Hepatocyte (in vitro differentiated cells): ENCODE data around the gene DAP3. TPM values are rescaled to one million over a fixed set of nuclear protein-coding genes. Genes with fewer than 3 reads are reported as not detected.
"Not testable (repeated sequence)": the region's sequence is repeated elsewhere in the genome, so short reads cannot be mapped to it uniquely, and the experiment has no call there.

Source experiments
- DNase-seq: peaks from one replicate; pipeline ENCODE4 v3.0.0-alpha.2; 2016; ENCODE audit warnings: low spot score
- H2AFZ ChIP-seq: fragments of 200-600 bp; sonication (generic); 2 replicates; pipeline ENCODE4 v1.6.0; 2016; ENCODE audit warnings: antibody characterized with exemption, mild to moderate bottlenecking
- H3K27ac ChIP-seq: fragments of 200-600 bp; sonication (generic); 2 replicates; pipeline ENCODE4 v1.5.1; 2016; ENCODE audit warnings: mild to moderate bottlenecking
- H3K27me3 ChIP-seq: fragments of 200-600 bp; sonication (generic); 2 replicates; pipeline ENCODE4 v1.6.1; 2016
- H3K36me3 ChIP-seq: fragments of 200-600 bp; sonication (generic); replicated peaks from 2 replicates; pipeline ENCODE4 v1.5.1; 2016; ENCODE audit warnings: low read depth; ENCODE audit not compliant: insufficient read depth
- H3K4me1 ChIP-seq: fragments of 200-600 bp; sonication (generic); 2 replicates; pipeline ENCODE4 v1.5.1; 2016; ENCODE audit warnings: mild to moderate bottlenecking, moderate library complexity; ENCODE audit not compliant: insufficient read depth
- H3K4me2 ChIP-seq: fragments of 200-600 bp; sonication (generic); 2 replicates; pipeline ENCODE4 v1.6.0; 2016
- H3K4me3 ChIP-seq: fragments of 200-600 bp; sonication (generic); 2 replicates; pipeline ENCODE4 v1.5.1; 2016; ENCODE audit warnings: mild to moderate bottlenecking
- H3K79me2 ChIP-seq: fragments of 200-600 bp; sonication (generic); 2 replicates; pipeline ENCODE4 v1.6.0; 2017; ENCODE audit warnings: mild to moderate bottlenecking
- H3K9me2 ChIP-seq: fragments of 200-600 bp; sonication (generic); replicated peaks from 2 replicates; pipeline ENCODE4 v1.6.0; 2017; ENCODE audit warnings: mild to moderate bottlenecking; ENCODE audit not compliant: insufficient read depth
- H3K9me3 ChIP-seq: fragments of 200-600 bp; sonication (generic); 2 replicates; pipeline ENCODE4 v1.5.1; 2016; ENCODE audit warnings: low read depth, mild to moderate bottlenecking
- H4K20me1 ChIP-seq: fragments of 200-600 bp; sonication (generic); 2 replicates; pipeline ENCODE4 v1.6.0; 2016; ENCODE audit warnings: mild to moderate bottlenecking; ENCODE audit not compliant: insufficient read depth, poor library complexity, severe bottlenecking
- EZH2 ChIP-seq: fragments of 200-600 bp; sonication (generic); IDR thresholded peaks from 2 replicates; pipeline ENCODE4 v1.6.1; 2016; ENCODE audit warnings: antibody characterized with exemption, mild to moderate bottlenecking, borderline replicate concordance
- EZH2phosphoT487 ChIP-seq: fragments of 200-600 bp; sonication (generic); IDR thresholded peaks from one replicate; pipeline ENCODE4 v1.6.1; 2018; ENCODE audit warnings: antibody characterized with exemption, mild to moderate bottlenecking, low read depth, moderate library complexity; ENCODE audit not compliant: unreplicated experiment, severe bottlenecking
- whole genome bisulfite sequencing: methylation state at CpG from one replicate; pipeline ENCODE4 v1.1.6; 2016; ENCODE audit warnings: low lambda C conversion rate; ENCODE audit errors: missing lambda C conversion rate; 5-methylcytosine and 5-hydroxymethylcytosine counted together
- polyA plus RNA-seq: library from polyadenylated mRNA; unstranded; fragments of >200 nt; fragmentation: Nextera tagmentation; extraction: Ambion mirVana; gene quantifications from 2 replicates; pipeline ENCODE4 v1.2.1, GENCODE V29; 2016
- total RNA-seq: library from RNA; depleted of rRNA; stranded (reverse); fragments of >200 nt; gene quantifications from 2 replicates; pipeline ENCODE4 v1.2.3, GENCODE V29; 2014
- TF ChIP-seq, protein P1 (sequence below): fragments of 200-600 bp; sonication (generic); IDR thresholded peaks from 2 replicates; pipeline ENCODE4 v1.5.1; 2016; ENCODE audit warnings: antibody characterized with exemption, mild to moderate bottlenecking; ENCODE audit not compliant: poor library complexity

The DAP3 gene
- 90.6 and 115 TPM in 2 replicates for total RNA-seq
- 61.5 and 86.9 TPM in 2 replicates for polyA plus RNA-seq

DNA sequence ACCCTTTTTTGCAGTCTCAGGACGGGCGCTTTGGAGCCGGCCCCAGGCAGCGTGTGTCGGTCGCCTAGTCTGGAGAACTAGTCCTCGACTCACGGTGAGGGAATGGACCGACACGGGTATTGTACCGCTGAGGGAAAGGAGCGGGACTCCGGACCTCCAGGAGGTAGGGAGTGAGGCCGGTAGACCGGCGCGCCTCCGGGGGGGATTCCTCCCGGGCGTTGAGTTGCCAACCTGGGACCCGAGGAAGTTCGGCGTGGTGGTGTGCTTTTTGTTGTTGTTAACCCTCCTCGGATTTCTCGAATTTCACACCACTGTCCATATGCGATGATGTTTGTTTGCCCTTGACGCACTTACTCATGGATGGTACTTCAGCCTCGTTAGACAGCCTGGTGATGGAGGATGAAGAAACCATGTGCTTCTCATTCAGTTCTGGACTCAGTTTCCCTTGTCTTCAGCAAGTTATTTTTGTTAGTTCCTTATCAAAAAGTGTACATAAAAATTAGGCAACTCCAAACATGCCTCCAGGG lies at the start of gene DAP3:
Gene DAP3 (plus strand): TSS at position 11 of the 527 bp plus-strand sequence. CDS start 20,689 bp downstream, outside the sequence.
- Histone ChIP-seq H3K4me2 (peak within 1 kb of the TSS; percentile 91), H3K4me3 (peak within 1 kb of the TSS; percentile 57), H3K79me2 (peaks cover 84% of the 10 kb centered on the region), H3K4me1 (peaks cover 13% of the 10 kb centered on the region), H4K20me1 (peaks cover 27% of the 10 kb centered on the region), H2AFZ (peak within 1 kb of the TSS; percentile 27), H3K27ac (peak within 1 kb of the TSS; percentile 98)
- H3K9me3 ChIP-seq, DNase-seq, H3K9me2 ChIP-seq, H3K27me3 ChIP-seq, H3K36me3 ChIP-seq: not testable (repeated sequence)
- 2% methylated on average over 28 of the region's 28 CpGs for WGBS

- no peaks in the 10 kb centered on the region for H3K4me1 ChIP-seq
- no peak for DNase-seq
- TF ChIP-seq EZH2 = no peak
- TF ChIP-seq EZH2phosphoT487 = no peak
- TF ChIP-seq, protein P1, sequence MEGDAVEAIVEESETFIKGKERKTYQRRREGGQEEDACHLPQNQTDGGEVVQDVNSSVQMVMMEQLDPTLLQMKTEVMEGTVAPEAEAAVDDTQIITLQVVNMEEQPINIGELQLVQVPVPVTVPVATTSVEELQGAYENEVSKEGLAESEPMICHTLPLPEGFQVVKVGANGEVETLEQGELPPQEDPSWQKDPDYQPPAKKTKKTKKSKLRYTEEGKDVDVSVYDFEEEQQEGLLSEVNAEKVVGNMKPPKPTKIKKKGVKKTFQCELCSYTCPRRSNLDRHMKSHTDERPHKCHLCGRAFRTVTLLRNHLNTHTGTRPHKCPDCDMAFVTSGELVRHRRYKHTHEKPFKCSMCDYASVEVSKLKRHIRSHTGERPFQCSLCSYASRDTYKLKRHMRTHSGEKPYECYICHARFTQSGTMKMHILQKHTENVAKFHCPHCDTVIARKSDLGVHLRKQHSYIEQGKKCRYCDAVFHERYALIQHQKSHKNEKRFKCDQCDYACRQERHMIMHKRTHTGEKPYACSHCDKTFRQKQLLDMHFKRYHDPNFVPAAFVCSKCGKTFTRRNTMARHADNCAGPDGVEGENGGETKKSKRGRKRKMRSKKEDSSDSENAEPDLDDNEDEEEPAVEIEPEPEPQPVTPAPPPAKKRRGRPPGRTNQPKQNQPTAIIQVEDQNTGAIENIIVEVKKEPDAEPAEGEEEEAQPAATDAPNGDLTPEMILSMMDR = no peak
- H3K27me3 ChIP-seq = no peaks in the 10 kb centered on the region
- no peak overlapping the region for H2AFZ ChIP-seq
- H3K27ac ChIP-seq = no peak overlapping the region
- H3K36me3 ChIP-seq = no peaks in the 10 kb centered on the region
- no peak overlapping the region for H3K4me2 ChIP-seq
- H3K4me3 ChIP-seq = no peak overlapping the region
- H3K9me2 ChIP-seq = no peaks in the 10 kb centered on the region
- no peaks in the 10 kb centered on the region for H4K20me1 ChIP-seq
- peaks cover 3% of the 10 kb centered on the region for H3K9me3 ChIP-seq
- H3K79me2 ChIP-seq = no peaks in the 10 kb centered on the region
Observed at GRCh38 chr1:155640367-155640766, 48.5 kb upstream of the DAP3 start.

DNA sequence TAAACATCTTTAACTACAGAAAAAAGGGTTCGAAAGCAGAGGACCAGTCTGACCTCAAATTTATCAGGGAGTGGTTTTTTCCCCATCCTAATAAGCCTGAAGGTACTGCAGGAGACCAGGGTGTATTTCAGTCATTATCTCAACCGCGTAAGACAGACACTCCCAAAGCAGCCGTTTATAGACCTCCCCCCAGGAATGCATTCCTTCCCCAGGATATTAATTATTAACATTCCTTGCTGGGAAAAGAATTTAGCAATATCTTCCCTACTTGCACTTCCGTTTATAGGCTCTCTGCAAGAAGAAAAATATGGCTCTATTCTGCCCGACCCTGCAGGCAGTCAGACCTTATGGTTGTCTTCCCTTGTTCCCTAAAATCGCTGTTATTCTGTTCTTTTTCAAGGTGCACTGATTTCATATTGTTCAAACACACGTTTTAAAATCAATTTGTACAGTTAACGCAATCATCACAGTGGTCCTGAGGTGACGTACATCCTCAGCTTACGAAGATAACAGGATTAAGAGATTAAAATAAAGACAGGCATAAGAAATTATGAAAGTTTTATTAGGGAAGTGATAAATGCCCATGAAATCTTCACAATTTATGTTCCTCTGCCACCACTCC lies 46.2 kb upstream of the DAP3 start:
- not testable (repeated sequence) for H3K4me3 ChIP-seq, H3K4me1 ChIP-seq, H3K27me3 ChIP-seq, H4K20me1 ChIP-seq, H3K9me2 ChIP-seq, H3K79me2 ChIP-seq, H3K9me3 ChIP-seq, H2AFZ ChIP-seq, H3K36me3 ChIP-seq, DNase-seq, H3K27ac ChIP-seq, H3K4me2 ChIP-seq
- WGBS = 85% methylated on average over 11 of the region's 11 CpGs

GRCh38 chr1:155643230-155643629 lies 45.7 kb upstream of the DAP3 start:
- Histone ChIP-seq H3K4me2 (no peak overlapping the region), H3K9me2 (no peaks in the 10 kb centered on the region), H3K4me3 (no peak overlapping the region), H3K9me3 (peaks cover 3% of the 10 kb centered on the region), H3K27me3 (no peaks in the 10 kb centered on the region), H3K27ac (no peak overlapping the region), H3K36me3 (no peaks in the 10 kb centered on the region), H3K4me1 (no peaks in the 10 kb centered on the region), H3K79me2 (no peaks in the 10 kb centered on the region), H4K20me1 (no peaks in the 10 kb centered on the region), H2AFZ (no peak overlapping the region)
- DNase-seq = no peak
- TF ChIP-seq, protein P1 = no peak
- TF ChIP-seq EZH2phosphoT487 (no peak), EZH2 (no peak)
- 94% methylated on average over 3 of the region's 3 CpGs for WGBS
